NCI-H2029 treated with DMSO at 0.1 percent for 48 hours (cell line): ENCODE data around the gene TRAPPC12.
A peak's percentile ranks its signal among the peaks of the same experiment; 100 is the strongest.

ENCODE experiments used
- DNase-seq: peaks from one replicate; lab custom pipeline; 2025; lab: John Stamatoyannopoulos, UW

TRAPPC12 gene

DNA sequence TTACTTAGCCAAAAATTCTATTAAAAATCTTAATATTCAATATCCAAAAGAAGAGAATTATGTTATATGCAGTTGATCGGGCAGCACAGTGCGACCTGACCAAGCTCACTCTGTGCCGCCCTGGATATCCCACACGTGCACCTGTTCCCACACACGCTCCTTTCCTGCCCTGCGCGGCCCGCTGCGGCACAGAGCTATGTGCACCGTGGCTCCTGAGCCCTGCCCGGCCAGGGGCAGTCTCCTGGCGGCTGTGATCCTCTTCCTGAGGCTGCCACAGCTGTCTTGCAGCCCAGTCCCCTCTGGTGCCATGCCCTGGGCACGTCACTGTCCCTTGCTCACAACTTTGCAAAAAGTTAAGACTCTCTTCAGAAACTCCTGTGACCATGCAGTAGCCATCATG is 29.3 kb downstream of the TRAPPC12 start:
- DNase-seq, result no peak

DNA sequence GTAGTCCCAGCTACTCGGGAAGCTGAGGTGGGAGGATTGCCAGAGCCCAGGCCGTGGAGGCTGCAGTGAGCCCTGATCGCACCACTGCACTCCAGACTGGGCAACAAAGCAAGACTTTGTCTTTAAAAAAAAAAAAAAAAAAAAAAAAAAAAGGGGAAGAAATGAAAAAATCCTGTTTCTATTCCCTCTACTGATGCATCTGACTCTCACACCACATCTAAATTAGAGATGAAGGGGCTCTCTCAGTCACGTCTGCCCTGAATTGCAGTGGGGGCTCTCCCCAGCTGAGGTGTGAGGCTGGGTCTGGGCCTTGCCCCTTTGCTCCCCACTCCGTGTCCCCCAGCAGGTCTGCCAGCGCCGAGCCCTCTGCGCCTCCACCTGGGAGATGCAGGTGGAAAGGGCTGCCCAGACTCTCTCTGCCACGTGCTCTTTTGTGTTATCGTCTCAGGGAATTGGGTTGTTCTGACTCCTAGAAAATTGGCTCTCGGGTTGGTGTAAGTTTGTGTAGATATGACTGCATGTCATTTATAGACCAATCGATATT is 30.2 kb downstream of the TRAPPC12 start:
- no peak for DNase-seq

DNA sequence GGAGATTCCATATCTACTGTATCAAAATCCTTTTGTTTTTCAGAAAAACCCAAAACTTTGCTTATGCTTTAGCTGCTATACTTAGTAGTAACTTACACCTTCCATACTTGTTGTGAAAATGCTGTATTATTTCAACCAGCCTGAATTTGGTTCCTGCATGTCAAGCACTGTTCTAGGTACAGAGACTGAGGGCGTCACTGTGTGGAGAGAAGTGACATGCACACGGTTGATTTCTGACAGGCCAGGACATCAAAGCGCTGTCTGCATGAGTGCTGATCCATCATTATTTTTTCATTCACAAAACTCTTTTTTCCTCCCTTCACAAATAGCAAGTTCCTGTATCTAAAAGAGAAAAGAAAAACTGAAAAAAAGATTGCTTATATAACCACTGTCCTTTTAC is 31.6 kb downstream of the TRAPPC12 start:
- DNase-seq, result no peak

DNA sequence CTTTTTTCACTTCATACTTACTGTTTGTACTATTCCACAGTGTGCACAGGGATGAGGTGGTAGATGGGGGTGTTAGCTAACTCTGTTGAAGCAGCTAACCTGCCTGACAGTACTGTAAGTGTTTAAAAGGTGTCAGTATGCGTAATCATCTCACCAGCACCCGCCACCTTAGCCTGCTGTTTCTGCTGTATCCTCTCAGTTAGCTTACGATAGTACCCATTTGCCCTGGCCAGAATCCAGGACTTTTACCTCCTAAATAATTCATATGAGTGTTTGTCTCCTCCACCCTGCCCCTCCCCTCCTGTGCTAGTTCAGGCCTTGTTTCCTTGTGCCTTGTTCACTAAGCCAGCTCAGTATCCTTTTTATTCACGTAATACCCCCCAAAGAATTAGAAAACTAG is 34.2 kb downstream of the TRAPPC12 start:
- DNase-seq, result peak; percentile 64

DNA sequence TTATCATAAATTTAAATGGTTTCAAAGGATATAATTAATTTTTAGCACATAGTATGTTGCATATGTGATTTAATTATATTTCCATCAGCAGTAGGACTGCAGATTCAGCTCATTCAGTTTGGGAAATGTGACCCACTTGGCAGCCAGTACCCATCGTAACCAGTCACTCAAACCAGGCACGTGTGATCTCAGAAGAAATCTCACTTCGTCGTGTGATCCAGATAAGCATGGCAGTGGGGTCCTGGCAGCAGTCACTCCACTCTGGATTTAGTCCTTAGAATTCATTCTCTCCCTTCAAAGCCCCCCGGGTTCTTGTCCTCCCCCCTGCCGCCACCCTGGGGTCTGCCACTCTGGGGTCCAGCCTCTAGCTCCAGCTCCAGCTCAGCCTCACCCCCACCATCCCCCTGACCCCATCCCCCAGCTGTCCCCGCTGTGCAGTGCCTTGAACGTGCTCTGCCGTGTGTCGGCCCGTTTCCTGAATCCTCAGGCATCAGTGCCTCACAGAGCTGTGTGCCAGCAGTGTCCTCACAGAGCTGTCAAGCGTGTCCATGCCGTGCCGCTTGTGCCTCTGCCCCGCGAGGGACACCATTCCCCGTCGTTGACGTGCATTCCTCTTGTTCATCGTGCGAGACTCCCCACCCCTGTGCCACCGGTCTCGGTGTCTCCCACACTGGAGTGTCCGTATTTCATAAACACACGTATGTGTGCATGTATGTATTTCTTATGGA is 34.8 kb downstream of the TRAPPC12 start:
- no peak for DNase-seq

DNA sequence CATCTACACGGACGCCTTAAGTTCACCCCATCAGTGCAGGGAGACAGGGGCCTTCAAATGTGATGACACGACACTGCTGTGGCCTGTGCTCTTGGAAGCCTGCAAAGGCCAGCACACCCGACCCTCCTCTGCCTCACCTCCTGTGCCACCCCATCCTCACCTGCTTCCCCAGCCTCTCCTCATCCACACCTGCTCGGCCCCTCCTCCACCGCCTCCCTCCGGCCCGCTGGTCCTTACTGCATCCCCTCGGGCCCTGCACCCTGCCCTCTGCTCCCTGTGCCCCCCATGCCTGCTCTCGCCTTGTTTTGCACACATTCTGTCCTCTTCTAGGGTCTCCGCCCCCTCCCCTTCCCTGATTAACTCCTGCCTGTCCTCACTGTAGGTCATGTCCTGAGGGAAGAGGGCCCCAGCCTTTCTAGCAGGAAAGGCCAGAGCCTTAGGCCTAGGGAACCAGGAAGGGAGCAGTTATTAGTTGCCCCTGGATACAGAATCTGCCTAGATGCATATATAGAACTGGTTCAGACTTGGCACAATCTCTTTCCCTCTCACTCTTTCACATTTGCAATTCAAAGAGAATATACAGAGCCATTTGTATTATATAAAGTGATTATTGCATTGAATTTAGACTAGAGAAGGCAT is 39.4 kb downstream of the TRAPPC12 start:
- DNase-seq, result no peak

DNA sequence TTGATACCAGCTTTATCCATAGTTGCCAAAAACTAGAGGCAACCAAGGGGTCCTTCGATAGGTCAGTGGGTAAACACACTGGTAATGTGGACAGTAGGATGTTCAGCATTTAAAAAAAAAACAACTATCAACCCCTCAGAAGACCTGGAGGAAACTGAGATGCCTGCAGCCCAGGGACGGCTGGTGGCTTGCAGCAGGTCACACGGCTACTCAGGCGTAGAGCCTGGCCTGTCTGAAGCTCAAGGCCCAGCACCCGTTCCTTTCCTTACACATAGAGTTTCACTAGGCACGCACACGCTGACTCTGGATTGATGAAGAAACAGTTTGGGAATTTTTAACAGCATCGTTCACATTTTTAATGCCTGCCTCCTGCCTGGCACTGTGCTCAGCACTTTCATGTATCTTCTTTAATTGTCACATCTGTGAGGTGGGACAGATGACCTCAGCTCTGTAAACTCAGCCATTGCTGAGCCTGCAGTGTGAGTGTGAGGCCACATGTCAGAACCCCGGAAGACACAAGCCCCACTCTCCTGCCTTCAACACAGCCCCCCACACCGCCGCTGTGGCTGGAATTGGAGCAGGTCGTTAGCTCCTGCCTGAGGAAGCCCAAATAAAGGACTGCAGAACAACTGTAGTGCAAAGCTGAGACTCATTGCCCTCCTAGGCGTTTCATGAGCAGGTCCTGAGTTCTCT is 40.7 kb downstream of the TRAPPC12 start:
- no peak for DNase-seq

DNA sequence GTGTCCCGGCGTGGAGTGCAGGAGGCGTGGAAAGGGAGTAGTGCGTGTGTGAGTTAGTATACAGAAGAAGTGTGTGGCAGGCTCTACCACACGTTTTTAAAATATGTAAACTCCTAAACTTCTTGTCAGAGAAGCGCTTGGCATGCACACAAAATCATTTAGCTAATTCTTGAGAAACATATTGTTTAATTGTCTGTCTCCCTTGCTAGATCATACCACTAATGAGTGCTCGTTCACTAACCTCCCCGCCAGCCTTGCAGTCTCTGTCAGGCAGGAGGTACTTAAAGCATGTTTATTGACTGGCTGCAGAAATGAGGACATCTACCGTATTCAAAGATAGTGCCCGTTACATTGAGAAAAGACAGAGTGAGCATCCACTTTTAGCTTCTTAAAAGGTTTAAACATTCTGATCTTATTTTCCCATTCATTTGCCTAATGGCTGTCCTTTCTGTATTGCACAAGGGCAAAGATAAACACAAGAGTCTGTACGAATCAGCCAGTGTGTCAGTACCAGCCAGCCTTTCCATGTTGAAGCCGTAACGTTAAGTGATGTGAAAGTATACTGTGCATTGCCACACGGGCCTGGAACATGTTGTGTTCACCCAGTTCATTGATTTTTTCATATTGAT is 41.4 kb downstream of the TRAPPC12 start:
- DNase-seq, result no peak

DNA sequence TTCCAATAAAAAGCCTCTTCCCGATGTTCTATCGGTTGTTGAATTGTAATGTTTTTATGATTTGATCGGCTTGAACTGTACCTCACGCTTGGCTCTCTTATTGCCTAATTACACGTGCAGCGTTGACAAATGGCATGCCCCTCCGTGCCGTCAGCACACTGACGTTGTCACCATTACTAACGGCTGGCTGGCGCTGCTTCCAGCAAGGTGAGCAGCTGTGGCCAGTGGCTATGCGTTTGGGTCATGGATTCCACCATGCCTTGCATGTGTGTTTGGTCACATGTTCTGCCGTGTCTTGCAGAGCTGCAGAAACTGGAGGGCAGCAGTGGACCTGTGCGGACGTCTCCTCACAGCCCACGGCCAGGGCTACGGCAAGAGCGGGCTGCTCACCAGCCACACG is 42.1 kb downstream of the TRAPPC12 start:
- no peak for DNase-seq

DNA sequence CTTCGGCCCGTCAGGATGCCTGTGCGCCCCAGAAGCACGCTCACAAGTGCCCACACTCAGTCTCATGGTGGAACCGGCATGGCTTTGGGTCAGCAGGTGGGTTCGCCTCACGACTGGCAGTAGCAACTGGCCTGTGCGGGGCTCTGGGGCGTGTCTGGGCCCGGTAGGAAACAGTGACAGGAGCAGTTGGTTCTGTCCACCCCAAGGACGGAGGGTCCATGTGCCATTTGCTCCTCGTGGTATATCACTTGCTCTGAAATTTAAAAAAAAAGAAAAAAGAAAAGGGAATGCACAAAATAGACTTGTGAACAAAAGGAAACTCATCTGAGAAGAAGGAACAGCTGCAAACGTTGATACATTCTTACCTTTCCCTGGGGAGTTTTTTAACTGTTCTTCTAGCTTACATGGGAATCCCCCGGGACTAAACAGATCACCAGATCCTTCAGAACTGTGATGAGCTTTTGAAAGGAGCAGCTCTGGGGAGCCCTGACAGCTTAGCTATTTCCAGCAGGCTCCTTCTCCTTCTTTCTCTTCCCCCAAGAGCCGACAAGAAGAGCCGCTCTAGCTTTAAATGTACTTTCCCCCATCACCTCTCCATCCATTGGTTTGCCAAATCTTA is 42.8 kb downstream of the TRAPPC12 start:
- no peak for DNase-seq

DNA sequence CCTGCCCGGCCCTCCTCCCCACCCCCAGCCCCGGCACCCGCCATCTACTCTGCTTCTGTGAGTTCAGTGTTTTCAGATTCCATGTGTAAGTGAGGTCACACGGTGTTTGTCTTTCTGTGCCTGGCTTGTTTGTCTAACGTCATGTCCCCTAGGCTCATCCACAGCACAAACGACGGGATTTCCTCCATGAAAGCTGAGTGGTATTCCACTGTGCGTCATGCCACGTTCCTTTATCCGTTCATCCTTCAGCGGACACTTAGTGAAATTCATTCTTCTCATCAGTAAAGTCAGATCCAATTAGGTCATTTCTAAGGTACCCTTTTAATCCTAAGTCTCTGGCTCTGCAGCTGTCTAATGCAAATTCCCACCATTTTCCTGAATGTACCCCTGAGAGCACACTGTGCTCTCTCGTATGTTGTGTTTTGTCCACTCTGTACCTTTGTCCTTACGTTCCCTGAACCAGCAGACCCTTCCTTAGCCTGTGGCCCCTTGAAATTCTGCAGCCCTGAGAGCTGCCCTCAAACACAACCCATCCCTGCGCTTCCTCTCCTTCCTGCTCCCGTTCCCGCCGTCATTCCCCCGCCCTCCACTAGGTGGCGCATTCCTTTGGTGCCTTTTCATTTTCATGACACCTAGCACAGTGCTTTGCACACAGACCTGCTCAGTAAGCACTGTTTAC is 44.1 kb downstream of the TRAPPC12 start:
- DNase-seq, result no peak

DNA sequence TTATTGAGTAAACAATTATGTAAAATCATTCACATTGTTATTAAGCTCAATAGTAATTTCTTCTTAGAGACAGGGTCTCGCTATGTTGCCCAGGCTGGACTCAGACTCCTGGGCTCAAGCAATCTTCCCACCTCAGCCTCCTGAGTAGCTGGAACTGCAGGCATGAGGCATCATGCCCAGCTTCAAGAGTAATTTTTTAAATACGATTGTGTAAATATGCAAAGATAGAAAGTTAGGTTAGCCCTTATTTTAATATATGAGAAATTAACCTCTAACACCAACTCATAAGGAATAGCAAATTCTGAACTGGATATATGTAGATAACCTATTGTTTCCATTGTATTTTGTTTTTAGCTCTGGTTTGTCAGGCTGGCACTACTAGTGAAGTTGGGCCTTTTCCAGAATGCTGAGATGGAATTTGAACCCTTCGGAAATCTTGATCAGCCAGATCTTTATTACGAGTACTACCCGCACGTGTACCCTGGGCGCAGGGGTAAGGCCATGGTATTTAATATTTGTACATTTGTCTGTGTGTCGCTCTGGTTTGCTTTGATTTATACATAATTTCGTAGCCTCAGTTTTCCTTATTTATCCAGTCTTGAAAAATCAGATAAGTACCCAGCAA is 44.8 kb downstream of the TRAPPC12 start:
- no peak for DNase-seq

DNA sequence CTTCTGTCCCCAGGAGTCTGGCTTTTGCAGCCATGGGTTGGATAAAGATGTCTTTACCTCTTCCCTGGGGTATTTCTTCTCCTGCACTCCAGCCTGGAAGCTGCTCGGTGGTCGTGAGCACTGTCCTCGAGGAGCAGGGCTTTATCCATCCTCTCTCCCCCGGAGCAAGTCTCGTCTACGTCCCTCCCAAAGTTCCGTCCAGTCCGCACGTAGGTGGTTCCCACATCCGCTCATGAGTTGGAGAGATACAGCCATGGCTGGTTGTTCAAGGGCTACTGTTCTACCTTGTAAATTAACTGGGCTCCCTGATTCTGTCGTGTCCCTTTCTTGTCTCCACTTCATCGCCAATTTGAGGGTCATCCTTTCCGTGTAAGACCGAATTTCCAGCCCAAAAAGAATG is 47.1 kb downstream of the TRAPPC12 start:
- DNase-seq, result no peak

DNA sequence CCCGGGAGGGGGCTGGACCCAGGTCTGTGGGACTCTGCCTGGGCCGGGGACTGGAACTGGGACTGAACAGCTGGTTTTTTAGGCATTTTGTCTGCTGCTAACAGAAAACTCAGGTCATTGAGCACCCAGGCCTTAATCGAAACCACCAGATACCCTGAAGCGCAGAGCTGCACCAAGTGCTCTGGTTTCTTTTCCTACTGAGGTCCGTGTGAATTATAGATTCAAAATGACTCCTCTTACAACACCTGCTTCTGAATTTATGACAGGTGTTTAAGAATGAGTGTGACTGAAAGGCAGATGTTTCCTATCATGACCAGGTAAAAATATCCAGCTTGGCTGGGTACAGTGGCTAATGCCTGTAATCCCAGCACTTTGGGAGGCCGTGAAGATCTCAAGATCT is 47.8 kb downstream of the TRAPPC12 start:
- no peak for DNase-seq

DNA sequence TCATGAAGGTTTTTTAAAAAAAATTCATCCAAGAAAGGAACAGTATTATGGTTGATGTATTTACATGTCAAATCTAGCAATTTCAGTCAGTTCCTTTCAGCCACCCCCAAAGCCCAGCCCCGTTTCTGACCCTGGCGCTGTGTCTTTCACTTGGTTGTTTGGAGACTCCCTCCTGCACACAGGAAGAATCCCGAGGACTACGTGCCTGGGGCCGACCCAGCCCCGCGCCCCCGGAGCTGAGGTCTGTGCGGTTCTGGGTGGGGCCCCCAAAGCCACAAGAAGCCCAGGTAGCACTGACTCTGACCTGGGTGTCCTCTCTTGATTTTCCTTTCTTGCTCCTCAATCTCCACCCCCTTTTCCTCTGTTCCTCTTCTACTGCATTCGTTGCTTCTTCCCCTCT is 49.1 kb downstream of the TRAPPC12 start:
- DNase-seq, result no peak

DNA sequence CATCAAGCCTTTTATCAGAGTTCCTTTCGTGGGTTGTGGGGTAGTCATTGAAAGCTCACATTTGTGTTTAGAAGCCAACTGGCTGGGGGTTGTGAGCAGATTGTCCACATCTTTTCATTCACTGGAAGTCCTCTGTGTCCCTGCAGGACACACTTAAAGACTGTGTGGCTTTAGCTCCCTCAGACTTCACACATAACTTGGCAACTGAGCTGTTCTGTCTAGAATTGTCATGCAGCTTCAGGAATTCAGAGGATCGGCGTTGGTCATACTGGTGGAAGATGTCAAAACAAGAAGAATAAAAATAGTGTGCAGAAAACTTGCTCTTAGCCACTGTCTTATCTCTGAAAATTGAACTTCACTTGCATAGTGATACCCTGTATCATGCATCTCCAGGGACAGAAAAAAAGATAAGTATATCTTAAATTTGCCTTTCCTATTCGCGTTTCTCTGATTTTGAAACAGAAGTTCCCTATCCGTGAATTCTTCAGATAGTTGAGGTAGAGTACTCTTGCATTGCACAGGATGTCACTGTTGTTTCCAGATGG is 49.6 kb downstream of the TRAPPC12 start:
- DNase-seq, result no peak

DNA sequence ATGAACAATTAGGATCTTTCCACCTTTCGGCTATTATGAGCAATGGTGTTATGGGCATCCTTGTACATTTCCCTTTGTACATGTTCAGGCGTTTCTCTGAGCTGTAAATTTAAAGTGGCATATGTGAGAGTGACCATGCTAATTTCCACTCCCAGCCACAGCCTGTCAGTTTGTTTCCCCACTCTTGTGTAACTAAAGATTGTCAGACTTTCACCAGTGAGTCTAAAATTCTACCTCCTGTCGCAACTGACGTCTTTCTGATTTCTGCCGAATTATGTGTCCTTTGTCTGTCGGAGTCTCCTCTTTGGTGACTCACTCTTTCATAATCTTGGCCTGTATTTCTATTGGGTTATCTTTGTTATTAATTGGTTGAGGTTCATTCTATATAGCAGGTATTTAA is 50.7 kb downstream of the TRAPPC12 start:
- no peak for DNase-seq

DNA sequence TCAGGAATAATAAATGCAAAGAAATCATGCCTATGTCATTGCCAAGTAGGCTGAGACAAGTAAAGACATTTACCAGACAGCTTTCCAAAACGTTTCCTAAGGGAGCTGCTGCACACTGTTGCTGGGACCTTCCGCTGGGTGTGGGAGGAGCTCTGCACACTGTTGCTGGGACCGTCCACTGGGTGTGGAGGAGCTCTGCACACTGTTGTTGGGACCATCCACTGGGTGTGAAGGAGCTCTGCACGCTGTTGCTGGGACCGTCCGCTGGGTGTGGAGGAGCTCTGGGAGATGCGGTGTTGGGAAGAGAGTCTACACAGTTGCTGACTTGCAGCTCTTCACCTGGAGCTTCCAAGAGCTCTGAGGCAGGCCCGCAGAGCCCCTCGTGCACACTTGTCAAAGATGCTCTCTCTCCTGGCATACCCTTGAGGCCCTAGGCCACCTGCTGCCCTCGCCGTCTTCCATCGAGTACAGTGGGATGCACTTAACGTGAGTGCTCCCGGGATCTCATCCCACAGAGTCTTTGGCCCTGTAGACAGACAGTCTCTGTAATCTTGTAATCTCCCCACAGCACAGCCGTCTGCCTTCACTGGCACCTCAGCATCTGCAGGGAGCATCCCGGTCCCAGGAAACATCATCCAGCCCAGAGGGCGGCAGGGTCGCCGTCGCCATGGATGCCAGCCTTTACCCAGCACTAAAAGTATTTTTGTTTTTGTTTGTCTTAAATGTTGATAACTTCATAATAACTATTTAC is 51.4 kb downstream of the TRAPPC12 start:
- DNase-seq, result no peak

DNA sequence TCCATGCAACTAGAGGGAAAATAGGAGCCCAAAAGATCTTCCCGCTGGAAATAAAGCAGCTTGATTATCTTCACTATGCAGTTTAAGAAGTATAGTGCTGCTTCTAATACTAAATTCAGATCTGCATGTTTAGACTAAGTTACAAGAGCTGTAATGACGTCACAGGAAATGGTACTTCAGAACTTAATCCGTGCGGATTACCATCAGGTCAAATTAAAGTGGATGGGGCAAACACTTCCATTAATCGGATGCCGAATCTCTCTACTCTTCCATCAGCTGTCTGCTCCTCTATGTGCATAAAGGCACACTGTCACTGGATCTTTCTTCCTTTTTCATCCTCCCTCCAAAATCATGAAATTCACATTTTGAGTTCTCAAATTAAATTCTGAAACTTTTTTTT is 52.6 kb downstream of the TRAPPC12 start:
- no peak for DNase-seq

DNA sequence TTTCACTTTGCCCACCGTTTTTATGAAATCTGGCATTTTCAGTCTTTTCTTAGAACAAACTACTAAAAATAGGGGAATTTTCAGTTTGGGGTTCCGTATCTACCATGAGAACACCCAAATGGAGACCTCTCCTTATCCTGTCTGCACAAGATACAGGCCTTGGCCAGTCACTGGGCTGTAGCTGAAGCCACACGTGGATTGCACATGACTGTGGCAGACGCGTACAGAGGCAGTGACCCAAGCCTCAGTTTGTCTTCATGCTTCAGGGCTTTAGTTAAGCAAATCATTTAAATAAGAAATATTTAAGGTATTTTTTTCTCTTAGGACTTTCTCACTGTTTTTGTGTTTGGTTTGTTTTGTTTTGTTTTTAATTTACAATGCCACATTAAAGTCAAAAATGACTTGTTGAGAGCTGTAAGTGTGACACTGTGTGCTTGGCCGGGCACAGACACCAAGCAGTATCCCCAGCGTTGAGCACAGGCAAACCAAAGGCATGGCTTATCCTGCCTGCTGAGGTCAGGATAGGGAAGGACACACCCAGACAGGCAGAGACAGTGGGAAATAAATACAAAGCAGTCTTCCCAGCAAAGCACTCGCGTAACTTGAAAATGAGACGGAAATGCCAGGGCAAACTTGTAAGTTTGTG is 53.3 kb downstream of the TRAPPC12 start:
- DNase-seq, result no peak
